ENCODE results near the gene CAPN11.

Gene CAPN11

GRCh38 chr6:44132476-44132875 lies 26.1 kb upstream of the CAPN11 start:
- H3K4me3 ChIP-seq (ENCODE audit: insufficient read depth, low read depth, low read length), result no peak overlapping the region
- peaks cover 5% of the 10 kb centered on the region for H3K36me3 ChIP-seq (ENCODE audit: control insufficient read depth, insufficient read depth, low read length)
- H3K9me3 ChIP-seq (ENCODE audit: control insufficient read depth, low read length), result no peaks in the 10 kb centered on the region
- no peaks in the 10 kb centered on the region for H3K27me3 ChIP-seq (ENCODE audit: control insufficient read depth, insufficient read depth, low read length, poor library complexity, severe bottlenecking)
- peaks cover 27% of the 10 kb centered on the region for H3K4me1 ChIP-seq (ENCODE audit: control insufficient read depth, insufficient read depth, low read length)
- no peak overlapping the region for H3K27ac ChIP-seq (ENCODE audit: insufficient read depth, low read depth, low read length, poor library complexity, severe bottlenecking)
- 92 to 100% methylated on average over 4 of the region's 4 CpGs for WGBS, 2 experiments

- Histone ChIP-seq H3K36me3 (ENCODE audit: control insufficient read depth, insufficient read depth, low read length) (peaks cover 5% of the 10 kb centered on the region), H3K27me3 (ENCODE audit: control insufficient read depth, insufficient read depth, low read length, poor library complexity, severe bottlenecking) (no peaks in the 10 kb centered on the region), H3K27ac (ENCODE audit: insufficient read depth, low read depth, low read length, poor library complexity, severe bottlenecking) (peak overlapping the region; percentile 33), H3K4me3 (ENCODE audit: insufficient read depth, low read depth, low read length) (no peak overlapping the region), H3K4me1 (ENCODE audit: control insufficient read depth, insufficient read depth, low read length) (peaks cover 27% of the 10 kb centered on the region), H3K9me3 (ENCODE audit: control insufficient read depth, low read length) (no peaks in the 10 kb centered on the region)
- WGBS, 2 experiments, result 31 to 42% methylated on average over 7 to 9 of the region's 9 CpGs
These were observed 25.4 kb upstream of the CAPN11 start for GRCh38 chr6:44133003-44133931.

GRCh38 chr6:44133981-44134711 lies 24.5 kb upstream of the CAPN11 start:
- Histone ChIP-seq H3K4me3 (ENCODE audit: insufficient read depth, low read depth, low read length) (no peak overlapping the region), H3K27me3 (ENCODE audit: control insufficient read depth, insufficient read depth, low read length, poor library complexity, severe bottlenecking) (no peaks in the 10 kb centered on the region), H3K27ac (ENCODE audit: insufficient read depth, low read depth, low read length, poor library complexity, severe bottlenecking) (peak overlapping the region; percentile 12), H3K4me1 (ENCODE audit: control insufficient read depth, insufficient read depth, low read length) (peaks cover 27% of the 10 kb centered on the region), H3K36me3 (ENCODE audit: control insufficient read depth, insufficient read depth, low read length) (peaks cover 5% of the 10 kb centered on the region), H3K9me3 (ENCODE audit: control insufficient read depth, low read length) (no peaks in the 10 kb centered on the region)
- WGBS, 2 experiments, result 83% methylated on average over 9 to 12 of the region's 12 CpGs

- Histone ChIP-seq H3K27me3 (ENCODE audit: control insufficient read depth, insufficient read depth, low read length, poor library complexity, severe bottlenecking) (no peaks in the 10 kb centered on the region), H3K9me3 (ENCODE audit: control insufficient read depth, low read length) (no peaks in the 10 kb centered on the region), H3K4me3 (ENCODE audit: insufficient read depth, low read depth, low read length) (no peak overlapping the region), H3K36me3 (ENCODE audit: control insufficient read depth, insufficient read depth, low read length) (peaks cover 5% of the 10 kb centered on the region), H3K27ac (ENCODE audit: insufficient read depth, low read depth, low read length, poor library complexity, severe bottlenecking) (no peak overlapping the region), H3K4me1 (ENCODE audit: control insufficient read depth, insufficient read depth, low read length) (peaks cover 27% of the 10 kb centered on the region)
- 80 to 83% methylated on average over 10 of the region's 10 CpGs for WGBS, 2 experiments
These were observed 23.4 kb upstream of the CAPN11 start for GRCh38 chr6:44135173-44135758.

GRCh38 chr6:44135875-44136274 lies 22.7 kb upstream of the CAPN11 start:
- no peaks in the 10 kb centered on the region for H3K27me3 ChIP-seq (ENCODE audit: control insufficient read depth, insufficient read depth, low read length, poor library complexity, severe bottlenecking)
- no peak overlapping the region for H3K4me3 ChIP-seq (ENCODE audit: insufficient read depth, low read depth, low read length)
- WGBS, 2 experiments, result 83 to 86% methylated on average over 7 of the region's 7 CpGs
- H3K9me3 ChIP-seq (ENCODE audit: control insufficient read depth, low read length), result no peaks in the 10 kb centered on the region
- H3K36me3 ChIP-seq (ENCODE audit: control insufficient read depth, insufficient read depth, low read length), result peaks cover 5% of the 10 kb centered on the region
- H3K27ac ChIP-seq (ENCODE audit: insufficient read depth, low read depth, low read length, poor library complexity, severe bottlenecking), result no peak overlapping the region
- peaks cover 27% of the 10 kb centered on the region for H3K4me1 ChIP-seq (ENCODE audit: control insufficient read depth, insufficient read depth, low read length)

DNA sequence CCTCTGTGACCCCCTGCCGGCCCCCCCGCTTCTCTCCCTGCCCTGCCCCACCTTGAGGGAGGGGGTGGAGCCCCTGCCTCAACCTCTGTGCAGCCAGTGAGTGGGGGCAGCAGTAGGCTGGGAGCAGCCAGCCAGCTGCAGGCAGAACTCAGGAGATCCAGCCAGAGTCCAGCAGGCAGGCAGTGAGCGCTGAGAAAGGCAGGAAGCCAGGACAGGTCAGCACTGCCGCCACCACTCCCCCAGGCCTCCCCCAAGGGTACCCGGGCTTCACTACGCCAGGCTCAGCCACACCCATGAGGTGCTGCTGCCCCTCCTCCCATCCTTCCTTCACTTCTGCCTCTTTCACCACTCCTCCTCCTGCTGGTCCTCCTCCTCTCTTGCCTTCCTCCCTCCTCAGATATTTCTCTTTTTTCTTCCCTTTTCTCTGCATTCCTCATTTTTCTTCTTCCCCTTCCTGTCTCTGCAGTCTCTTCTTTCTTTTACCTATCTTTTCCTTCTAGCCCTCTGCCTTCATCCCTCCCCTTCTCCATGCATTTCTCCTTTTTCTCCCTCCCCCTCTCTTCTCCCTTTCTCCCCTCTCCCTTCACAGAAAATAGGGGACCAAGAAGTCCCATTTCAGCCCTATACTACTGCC lies 19.8 kb upstream of the CAPN11 start:
- Histone ChIP-seq H3K27me3 (ENCODE audit: control insufficient read depth, insufficient read depth, low read length, poor library complexity, severe bottlenecking) (no peaks in the 10 kb centered on the region), H3K36me3 (ENCODE audit: control insufficient read depth, insufficient read depth, low read length) (peaks cover 12% of the 10 kb centered on the region), H3K9me3 (ENCODE audit: control insufficient read depth, low read length) (no peaks in the 10 kb centered on the region), H3K4me3 (ENCODE audit: insufficient read depth, low read depth, low read length) (no peak overlapping the region), H3K4me1 (ENCODE audit: control insufficient read depth, insufficient read depth, low read length) (peaks cover 13% of the 10 kb centered on the region), H3K27ac (ENCODE audit: insufficient read depth, low read depth, low read length, poor library complexity, severe bottlenecking) (no peak overlapping the region)
- 47 to 52% methylated on average over 6 of the region's 6 CpGs for WGBS, 2 experiments

- no peaks in the 10 kb centered on the region for H3K27me3 ChIP-seq (ENCODE audit: control insufficient read depth, insufficient read depth, low read length, poor library complexity, severe bottlenecking)
- 89 to 94% methylated on average over 9 to 10 of the region's 10 CpGs for WGBS, 2 experiments
- H3K27ac ChIP-seq (ENCODE audit: insufficient read depth, low read depth, low read length, poor library complexity, severe bottlenecking), result no peak overlapping the region
- H3K4me3 ChIP-seq (ENCODE audit: insufficient read depth, low read depth, low read length), result no peak overlapping the region
- no peaks in the 10 kb centered on the region for H3K9me3 ChIP-seq (ENCODE audit: control insufficient read depth, low read length)
- H3K36me3 ChIP-seq (ENCODE audit: control insufficient read depth, insufficient read depth, low read length), result peaks cover 12% of the 10 kb centered on the region
- peaks cover 7% of the 10 kb centered on the region for H3K4me1 ChIP-seq (ENCODE audit: control insufficient read depth, insufficient read depth, low read length)
These were observed 19.3 kb upstream of the CAPN11 start for GRCh38 chr6:44139351-44139743.

DNA sequence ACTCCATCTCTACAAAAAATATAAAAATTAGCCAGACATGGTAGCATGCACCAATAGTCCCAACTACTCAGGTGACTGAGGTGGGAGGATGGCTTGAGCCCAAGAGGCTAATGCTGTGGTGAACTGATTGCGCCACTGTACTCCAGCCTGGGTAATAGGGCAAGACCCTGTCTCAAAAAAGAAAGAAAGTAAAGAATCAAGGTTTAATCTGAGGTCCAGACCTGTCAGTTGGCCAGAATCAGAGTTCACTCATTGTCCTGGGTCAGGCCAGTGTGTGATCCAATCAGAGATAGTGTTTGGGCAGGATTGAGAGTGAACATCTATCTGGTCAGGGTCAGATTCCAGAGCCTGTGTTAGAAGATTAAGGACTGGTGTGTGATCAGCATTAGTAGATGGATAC lies 15.8 kb upstream of the CAPN11 start:
- Histone ChIP-seq H3K36me3 (ENCODE audit: control insufficient read depth, insufficient read depth, low read length) (peaks cover 7% of the 10 kb centered on the region), H3K27me3 (ENCODE audit: control insufficient read depth, insufficient read depth, low read length, poor library complexity, severe bottlenecking) (no peaks in the 10 kb centered on the region), H3K27ac (ENCODE audit: insufficient read depth, low read depth, low read length, poor library complexity, severe bottlenecking) (no peak overlapping the region), H3K4me1 (ENCODE audit: control insufficient read depth, insufficient read depth, low read length) (no peaks in the 10 kb centered on the region), H3K9me3 (ENCODE audit: control insufficient read depth, low read length) (no peaks in the 10 kb centered on the region), H3K4me3 (ENCODE audit: insufficient read depth, low read depth, low read length) (no peak overlapping the region)
- 98 to 100% methylated on average over 1 of the region's 1 CpG for WGBS, 2 experiments

GRCh38 chr6:44143731-44144130 lies 14.9 kb upstream of the CAPN11 start:
- Histone ChIP-seq H3K36me3 (ENCODE audit: control insufficient read depth, insufficient read depth, low read length) (peaks cover 13% of the 10 kb centered on the region), H3K9me3 (ENCODE audit: control insufficient read depth, low read length) (no peaks in the 10 kb centered on the region), H3K27ac (ENCODE audit: insufficient read depth, low read depth, low read length, poor library complexity, severe bottlenecking) (no peak overlapping the region), H3K4me1 (ENCODE audit: control insufficient read depth, insufficient read depth, low read length) (no peaks in the 10 kb centered on the region), H3K4me3 (ENCODE audit: insufficient read depth, low read depth, low read length) (no peak overlapping the region), H3K27me3 (ENCODE audit: control insufficient read depth, insufficient read depth, low read length, poor library complexity, severe bottlenecking) (no peaks in the 10 kb centered on the region)
- 85% methylated on average over 1 of the region's 1 CpG; no CpG with 5 or more reads in 1 of the 2 experiments for WGBS, 2 experiments

Data from ectodermal cell (in vitro differentiated cells).